Measurements from ENCODE around the gene CIROP.

CIROP gene

GRCh38 chr14:23121361-23121771 is 16.6 kb upstream of the CIROP start:
- Histone ChIP-seq H3K9me3 (ENCODE audit: control insufficient read depth in 2 of 2, low read length in 2 of 2) (no peaks in the 10 kb centered on the region), H3K4me1 (ENCODE audit: control insufficient read depth, insufficient read depth, low read length) (peaks cover 15% of the 10 kb centered on the region), H3K27me3 (ENCODE audit: control insufficient read depth in 1 of 2, insufficient read depth in 2 of 2, low read length in 2 of 2) (peaks cover 0 to 6% of the 10 kb centered on the region in 2 donors), H3K27ac (ENCODE audit: low read length) (no peak overlapping the region), H3K9ac (ENCODE audit: low read length in 2 of 2) (no peak overlapping the region), H3K4me3 (ENCODE audit: low read length in 2 of 2) (no peak overlapping the region), H3K36me3 (ENCODE audit: control insufficient read depth in 2 of 2, insufficient read depth in 2 of 2, low read length in 2 of 2) (no peaks in the 10 kb centered on the region)

- Histone ChIP-seq H3K4me1 (ENCODE audit: control insufficient read depth, insufficient read depth, low read length) (peaks cover 13% of the 10 kb centered on the region), H3K27me3 (ENCODE audit: control insufficient read depth in 1 of 2, insufficient read depth in 2 of 2, low read length in 2 of 2) (peaks cover under 1 to 8% of the 10 kb centered on the region in 2 donors), H3K36me3 (ENCODE audit: control insufficient read depth in 2 of 2, insufficient read depth in 2 of 2, low read length in 2 of 2) (no peaks in the 10 kb centered on the region), H3K4me3 (ENCODE audit: low read length in 2 of 2) (no peak overlapping the region), H3K9me3 (ENCODE audit: control insufficient read depth in 2 of 2, low read length in 2 of 2) (no peaks in the 10 kb centered on the region), H3K27ac (ENCODE audit: low read length) (no peak overlapping the region), H3K9ac (ENCODE audit: low read length in 2 of 2) (peak overlapping the region in 1 of 2 donors; percentile 36)
These were observed 15.9 kb upstream of the CIROP start for GRCh38 chr14:23120541-23121251.

DNA sequence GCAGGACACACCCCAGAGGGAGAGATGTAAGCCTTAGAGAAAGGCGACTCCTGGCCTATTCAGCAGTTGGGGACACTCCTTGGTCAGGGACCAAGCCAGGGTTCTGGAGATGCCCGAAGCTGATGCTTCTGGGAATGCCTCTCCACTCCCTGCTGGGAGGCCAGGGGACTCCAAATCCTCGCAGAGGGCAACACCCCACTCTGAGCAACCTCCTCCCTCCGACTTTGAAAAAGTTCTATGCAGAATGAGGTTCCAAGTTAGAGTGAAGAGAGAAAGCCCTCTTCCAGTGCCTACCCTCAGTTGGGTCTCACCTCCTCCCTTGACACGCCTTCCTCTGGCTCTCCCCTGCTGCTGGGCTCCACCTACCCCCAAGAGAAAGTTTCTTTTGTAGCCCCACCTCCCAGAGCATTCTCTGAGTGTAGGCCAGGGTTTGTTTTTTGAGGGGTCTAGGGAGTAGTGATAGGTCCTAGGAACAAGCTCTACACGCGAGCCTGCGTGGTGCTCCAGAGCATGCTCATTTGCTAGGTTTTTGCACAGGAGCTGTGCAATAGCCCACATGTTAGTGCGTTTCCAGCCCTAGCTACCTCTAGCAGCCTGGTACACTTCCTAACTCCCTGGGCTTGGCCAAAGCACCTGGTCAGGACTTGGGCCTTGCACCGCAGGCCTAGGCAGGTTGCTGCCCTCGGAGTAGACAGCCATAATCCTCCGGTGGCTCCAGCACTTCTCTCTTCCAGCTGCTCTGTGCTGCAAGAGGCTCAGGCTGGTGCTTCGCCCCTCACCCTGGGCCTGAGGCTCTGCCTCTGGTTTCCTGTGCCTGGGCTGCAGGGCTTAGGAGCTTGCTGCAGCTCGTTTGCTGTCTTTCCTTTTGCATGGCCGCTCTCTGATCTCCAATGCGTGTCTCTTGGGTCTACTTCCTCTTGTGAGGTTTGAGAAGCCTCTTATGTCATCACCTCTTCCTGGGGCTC is 14.9 kb upstream of the CIROP start:
- peaks cover 12% of the 10 kb centered on the region for H3K4me1 ChIP-seq (ENCODE audit: control insufficient read depth, insufficient read depth, low read length)

DNA sequence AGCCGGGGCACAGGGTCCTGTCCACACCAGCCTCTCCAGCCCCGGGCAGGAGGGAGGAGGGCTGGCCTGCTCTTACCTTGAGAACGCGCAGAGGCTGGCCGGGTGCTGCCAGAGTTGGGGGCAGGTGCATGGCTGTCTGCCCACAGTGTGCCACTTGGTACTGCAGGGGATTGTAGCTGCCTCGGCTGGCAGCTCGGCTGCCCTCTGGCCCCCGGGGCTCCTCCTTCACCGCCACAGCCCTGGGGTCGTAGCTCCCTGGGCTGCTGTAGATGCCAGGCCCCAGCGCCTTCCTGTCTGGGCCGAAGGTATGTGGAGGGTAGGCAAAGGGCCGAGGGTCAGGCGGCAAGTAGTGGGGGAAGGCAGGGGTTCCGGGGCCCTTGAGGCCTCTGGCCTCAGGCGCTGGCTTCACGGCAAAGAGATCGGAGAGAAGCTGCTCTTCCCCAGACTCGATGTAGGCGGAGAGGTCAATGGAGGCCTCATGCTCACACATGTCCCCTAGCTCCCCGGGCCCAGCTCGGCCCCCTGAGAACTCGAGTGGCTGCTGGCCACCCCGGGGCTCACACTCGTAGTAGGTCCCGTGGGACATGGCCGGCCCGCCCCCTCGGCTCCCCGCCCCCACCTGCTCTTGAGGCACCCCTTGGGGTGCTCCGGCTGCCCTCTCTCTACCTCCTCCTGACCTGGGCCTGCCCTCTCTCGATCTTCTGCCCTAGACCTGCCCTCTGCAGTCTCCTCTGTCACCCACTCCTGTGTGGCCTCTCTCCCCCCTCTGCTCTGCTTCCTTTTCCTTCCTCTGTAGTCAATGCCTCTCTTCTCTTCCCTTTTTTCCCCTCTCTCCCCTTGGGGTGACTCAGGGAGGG is 13.9 kb upstream of the CIROP start, which contains the start of gene CEBPE:
TSS of gene CEBPE (minus strand) at position 750 of the 857 bp plus-strand sequence. CDS start at position 586, 164 bp downstream.
- no peak within 1 kb of the TSS for H3K9ac ChIP-seq (ENCODE audit: low read length in 2 of 2)
- no peaks in the 10 kb centered on the region for H3K36me3 ChIP-seq (ENCODE audit: control insufficient read depth in 2 of 2, insufficient read depth in 2 of 2, low read length in 2 of 2)
- no peak within 1 kb of the TSS for H3K4me3 ChIP-seq (ENCODE audit: low read length in 2 of 2)
- no peaks in the 10 kb centered on the region for H3K9me3 ChIP-seq (ENCODE audit: control insufficient read depth in 2 of 2, low read length in 2 of 2)
- peaks cover 10 to 11% of the 10 kb centered on the region in 2 donors for H3K27me3 ChIP-seq (ENCODE audit: control insufficient read depth in 1 of 2, insufficient read depth in 2 of 2, low read length in 2 of 2)
- no peak within 1 kb of the TSS for H3K27ac ChIP-seq (ENCODE audit: low read length)
- peaks cover 10% of the 10 kb centered on the region for H3K4me1 ChIP-seq (ENCODE audit: control insufficient read depth, insufficient read depth, low read length)

More for the DNA sequence above, 14.9 kb upstream of the CIROP start:
- H3K36me3 ChIP-seq (ENCODE audit: control insufficient read depth in 2 of 2, insufficient read depth in 2 of 2, low read length in 2 of 2) = no peaks in the 10 kb centered on the region
- peaks cover 6 to 8% of the 10 kb centered on the region in 2 donors for H3K27me3 ChIP-seq (ENCODE audit: control insufficient read depth in 1 of 2, insufficient read depth in 2 of 2, low read length in 2 of 2)
- no peak overlapping the region for H3K9ac ChIP-seq (ENCODE audit: low read length in 2 of 2)
- no peaks in the 10 kb centered on the region for H3K9me3 ChIP-seq (ENCODE audit: control insufficient read depth in 2 of 2, low read length in 2 of 2)
- H3K27ac ChIP-seq (ENCODE audit: low read length) = no peak overlapping the region
- no peak overlapping the region for H3K4me3 ChIP-seq (ENCODE audit: low read length in 2 of 2)

DNA sequence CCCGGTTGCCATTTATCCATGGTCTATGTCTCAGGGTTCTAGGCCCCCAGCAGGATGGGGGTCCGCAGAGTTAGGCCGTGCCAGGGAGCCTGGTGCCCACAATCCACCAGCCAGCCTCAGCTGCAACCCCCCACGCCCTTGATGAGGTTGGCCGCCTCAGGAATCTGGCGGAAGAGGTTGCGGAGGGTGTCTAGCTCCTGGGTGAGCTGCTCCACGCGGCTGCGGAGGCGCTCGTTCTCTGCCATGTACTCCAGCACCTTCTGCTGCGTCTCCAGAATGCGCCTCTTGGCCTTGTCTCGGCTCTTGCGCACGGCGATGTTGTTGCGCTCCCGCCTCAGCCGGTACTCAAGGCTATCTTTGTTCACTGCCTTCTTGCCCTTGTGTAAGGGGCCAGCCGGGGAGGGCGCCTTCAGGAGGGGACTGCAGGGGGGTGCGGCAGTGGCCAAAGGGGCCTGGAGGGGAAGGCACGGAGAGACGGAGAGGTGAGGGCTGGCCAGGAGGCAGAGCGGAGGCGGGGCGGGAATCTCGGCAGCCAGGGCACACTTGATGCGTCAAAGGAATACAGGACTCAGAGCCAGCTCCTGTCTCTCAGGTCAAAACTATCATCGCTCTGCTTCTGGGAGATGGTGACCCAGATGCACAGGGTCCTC is 12.7 kb upstream of the CIROP start:
- Histone ChIP-seq H3K4me3 (ENCODE audit: low read length in 2 of 2) (no peak overlapping the region), H3K9me3 (ENCODE audit: control insufficient read depth in 2 of 2, low read length in 2 of 2) (no peaks in the 10 kb centered on the region), H3K27me3 (ENCODE audit: control insufficient read depth in 1 of 2, insufficient read depth in 2 of 2, low read length in 2 of 2) (peaks cover 11 to 12% of the 10 kb centered on the region in 2 donors), H3K9ac (ENCODE audit: low read length in 2 of 2) (no peak overlapping the region), H3K4me1 (ENCODE audit: control insufficient read depth, insufficient read depth, low read length) (peaks cover 10% of the 10 kb centered on the region), H3K27ac (ENCODE audit: low read length) (no peak overlapping the region), H3K36me3 (ENCODE audit: control insufficient read depth in 2 of 2, insufficient read depth in 2 of 2, low read length in 2 of 2) (no peaks in the 10 kb centered on the region)

- peaks cover 4% of the 10 kb centered on the region for H3K4me1 ChIP-seq (ENCODE audit: control insufficient read depth, insufficient read depth, low read length)
- H3K27me3 ChIP-seq (ENCODE audit: control insufficient read depth in 1 of 2, insufficient read depth in 2 of 2, low read length in 2 of 2) = peaks cover 11 to 12% of the 10 kb centered on the region in 2 donors
- H3K9ac ChIP-seq (ENCODE audit: low read length in 2 of 2) = no peak overlapping the region
- H3K4me3 ChIP-seq (ENCODE audit: low read length in 2 of 2) = no peak overlapping the region
- no peak overlapping the region for H3K27ac ChIP-seq (ENCODE audit: low read length)
- no peaks in the 10 kb centered on the region for H3K9me3 ChIP-seq (ENCODE audit: control insufficient read depth in 2 of 2, low read length in 2 of 2)
- no peaks in the 10 kb centered on the region for H3K36me3 ChIP-seq (ENCODE audit: control insufficient read depth in 2 of 2, insufficient read depth in 2 of 2, low read length in 2 of 2)
These were observed 11.1 kb upstream of the CIROP start for GRCh38 chr14:23115918-23116317.

GRCh38 chr14:23115039-23115731 is 10.4 kb upstream of the CIROP start:
- Histone ChIP-seq H3K36me3 (ENCODE audit: control insufficient read depth in 2 of 2, insufficient read depth in 2 of 2, low read length in 2 of 2) (no peaks in the 10 kb centered on the region), H3K27me3 (ENCODE audit: control insufficient read depth in 1 of 2, insufficient read depth in 2 of 2, low read length in 2 of 2) (peaks cover 11 to 12% of the 10 kb centered on the region in 2 donors), H3K9ac (ENCODE audit: low read length in 2 of 2) (no peak overlapping the region), H3K4me1 (ENCODE audit: control insufficient read depth, insufficient read depth, low read length) (no peaks in the 10 kb centered on the region), H3K9me3 (ENCODE audit: control insufficient read depth in 2 of 2, low read length in 2 of 2) (no peaks in the 10 kb centered on the region), H3K4me3 (ENCODE audit: low read length in 2 of 2) (no peak overlapping the region), H3K27ac (ENCODE audit: low read length) (no peak overlapping the region)

GRCh38 chr14:23114669-23115038 is 9.9 kb upstream of the CIROP start:
- Histone ChIP-seq H3K27me3 (ENCODE audit: control insufficient read depth in 1 of 2, insufficient read depth in 2 of 2, low read length in 2 of 2) (peaks cover 11 to 12% of the 10 kb centered on the region in 2 donors), H3K36me3 (ENCODE audit: control insufficient read depth in 2 of 2, insufficient read depth in 2 of 2, low read length in 2 of 2) (no peaks in the 10 kb centered on the region), H3K9ac (ENCODE audit: low read length in 2 of 2) (no peak overlapping the region), H3K27ac (ENCODE audit: low read length) (no peak overlapping the region), H3K4me3 (ENCODE audit: low read length in 2 of 2) (no peak overlapping the region), H3K4me1 (ENCODE audit: control insufficient read depth, insufficient read depth, low read length) (no peaks in the 10 kb centered on the region), H3K9me3 (ENCODE audit: control insufficient read depth in 2 of 2, low read length in 2 of 2) (no peaks in the 10 kb centered on the region)

GRCh38 chr14:23114120-23114458 is 9.3 kb upstream of the CIROP start:
- peaks cover 11 to 12% of the 10 kb centered on the region in 2 donors for H3K27me3 ChIP-seq (ENCODE audit: control insufficient read depth in 1 of 2, insufficient read depth in 2 of 2, low read length in 2 of 2)
- no peak overlapping the region for H3K27ac ChIP-seq (ENCODE audit: low read length)
- H3K36me3 ChIP-seq (ENCODE audit: control insufficient read depth in 2 of 2, insufficient read depth in 2 of 2, low read length in 2 of 2) = no peaks in the 10 kb centered on the region
- H3K4me3 ChIP-seq (ENCODE audit: low read length in 2 of 2) = no peak overlapping the region
- no peaks in the 10 kb centered on the region for H3K9me3 ChIP-seq (ENCODE audit: control insufficient read depth in 2 of 2, low read length in 2 of 2)
- no peaks in the 10 kb centered on the region for H3K4me1 ChIP-seq (ENCODE audit: control insufficient read depth, insufficient read depth, low read length)
- no peak overlapping the region for H3K9ac ChIP-seq (ENCODE audit: low read length in 2 of 2)
